ENCODE measurements around the gene PLD1.

DNA sequence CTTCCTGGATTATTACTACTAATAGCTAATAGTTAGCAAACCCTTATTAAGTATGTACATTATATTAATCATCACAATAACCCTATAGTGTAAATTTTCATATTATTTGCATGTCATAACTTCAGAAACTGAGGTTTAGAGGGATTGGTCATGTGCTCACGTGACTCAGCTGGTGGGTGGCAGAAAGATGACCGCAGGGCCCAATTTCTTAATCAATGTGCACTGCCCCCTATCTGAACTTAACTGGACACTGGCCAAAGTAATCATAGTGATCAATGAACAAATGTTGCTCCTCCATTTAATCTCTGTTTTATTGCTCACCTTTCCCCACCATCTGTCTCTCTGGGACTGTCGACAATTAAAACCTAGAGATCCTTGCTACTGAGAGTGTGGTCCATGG, 52.2 kb downstream of the PLD1 start:
- TF ChIP-seq RAD21 (IDR thresholded peaks at IDR 0.05) = peak in 1 of 2 donors; percentile 12
- TF ChIP-seq, protein P1, sequence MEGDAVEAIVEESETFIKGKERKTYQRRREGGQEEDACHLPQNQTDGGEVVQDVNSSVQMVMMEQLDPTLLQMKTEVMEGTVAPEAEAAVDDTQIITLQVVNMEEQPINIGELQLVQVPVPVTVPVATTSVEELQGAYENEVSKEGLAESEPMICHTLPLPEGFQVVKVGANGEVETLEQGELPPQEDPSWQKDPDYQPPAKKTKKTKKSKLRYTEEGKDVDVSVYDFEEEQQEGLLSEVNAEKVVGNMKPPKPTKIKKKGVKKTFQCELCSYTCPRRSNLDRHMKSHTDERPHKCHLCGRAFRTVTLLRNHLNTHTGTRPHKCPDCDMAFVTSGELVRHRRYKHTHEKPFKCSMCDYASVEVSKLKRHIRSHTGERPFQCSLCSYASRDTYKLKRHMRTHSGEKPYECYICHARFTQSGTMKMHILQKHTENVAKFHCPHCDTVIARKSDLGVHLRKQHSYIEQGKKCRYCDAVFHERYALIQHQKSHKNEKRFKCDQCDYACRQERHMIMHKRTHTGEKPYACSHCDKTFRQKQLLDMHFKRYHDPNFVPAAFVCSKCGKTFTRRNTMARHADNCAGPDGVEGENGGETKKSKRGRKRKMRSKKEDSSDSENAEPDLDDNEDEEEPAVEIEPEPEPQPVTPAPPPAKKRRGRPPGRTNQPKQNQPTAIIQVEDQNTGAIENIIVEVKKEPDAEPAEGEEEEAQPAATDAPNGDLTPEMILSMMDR (IDR thresholded peaks at IDR 0.05; ENCODE audit: low read depth, low read length, missing input control) = no peak
- TF ChIP-seq, protein P2, sequence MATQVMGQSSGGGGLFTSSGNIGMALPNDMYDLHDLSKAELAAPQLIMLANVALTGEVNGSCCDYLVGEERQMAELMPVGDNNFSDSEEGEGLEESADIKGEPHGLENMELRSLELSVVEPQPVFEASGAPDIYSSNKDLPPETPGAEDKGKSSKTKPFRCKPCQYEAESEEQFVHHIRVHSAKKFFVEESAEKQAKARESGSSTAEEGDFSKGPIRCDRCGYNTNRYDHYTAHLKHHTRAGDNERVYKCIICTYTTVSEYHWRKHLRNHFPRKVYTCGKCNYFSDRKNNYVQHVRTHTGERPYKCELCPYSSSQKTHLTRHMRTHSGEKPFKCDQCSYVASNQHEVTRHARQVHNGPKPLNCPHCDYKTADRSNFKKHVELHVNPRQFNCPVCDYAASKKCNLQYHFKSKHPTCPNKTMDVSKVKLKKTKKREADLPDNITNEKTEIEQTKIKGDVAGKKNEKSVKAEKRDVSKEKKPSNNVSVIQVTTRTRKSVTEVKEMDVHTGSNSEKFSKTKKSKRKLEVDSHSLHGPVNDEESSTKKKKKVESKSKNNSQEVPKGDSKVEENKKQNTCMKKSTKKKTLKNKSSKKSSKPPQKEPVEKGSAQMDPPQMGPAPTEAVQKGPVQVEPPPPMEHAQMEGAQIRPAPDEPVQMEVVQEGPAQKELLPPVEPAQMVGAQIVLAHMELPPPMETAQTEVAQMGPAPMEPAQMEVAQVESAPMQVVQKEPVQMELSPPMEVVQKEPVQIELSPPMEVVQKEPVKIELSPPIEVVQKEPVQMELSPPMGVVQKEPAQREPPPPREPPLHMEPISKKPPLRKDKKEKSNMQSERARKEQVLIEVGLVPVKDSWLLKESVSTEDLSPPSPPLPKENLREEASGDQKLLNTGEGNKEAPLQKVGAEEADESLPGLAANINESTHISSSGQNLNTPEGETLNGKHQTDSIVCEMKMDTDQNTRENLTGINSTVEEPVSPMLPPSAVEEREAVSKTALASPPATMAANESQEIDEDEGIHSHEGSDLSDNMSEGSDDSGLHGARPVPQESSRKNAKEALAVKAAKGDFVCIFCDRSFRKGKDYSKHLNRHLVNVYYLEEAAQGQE (IDR thresholded peaks at IDR 0.05) = no peak
- no peak for TF ChIP-seq TAF1 (conservative IDR thresholded peaks at IDR 0.05)
- TF ChIP-seq RXRA (IDR thresholded peaks at IDR 0.05) = peak in 1 of 2 donors; percentile 63
- TF ChIP-seq, protein P3, sequence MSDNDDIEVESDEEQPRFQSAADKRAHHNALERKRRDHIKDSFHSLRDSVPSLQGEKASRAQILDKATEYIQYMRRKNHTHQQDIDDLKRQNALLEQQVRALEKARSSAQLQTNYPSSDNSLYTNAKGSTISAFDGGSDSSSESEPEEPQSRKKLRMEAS (IDR thresholded peaks at IDR 0.05) = no peak
- TF ChIP-seq SP1 (IDR thresholded peaks at IDR 0.05) = no peak
- TF ChIP-seq FOXA2 (IDR thresholded peaks at IDR 0.05) = no peak
- no peak for TF ChIP-seq EGR1 (IDR thresholded peaks at IDR 0.05; ENCODE audit: low read depth in 2 of 2)
- no peak for TF ChIP-seq NR2F2 (IDR thresholded peaks at IDR 0.05)
- TF ChIP-seq, protein P4, sequence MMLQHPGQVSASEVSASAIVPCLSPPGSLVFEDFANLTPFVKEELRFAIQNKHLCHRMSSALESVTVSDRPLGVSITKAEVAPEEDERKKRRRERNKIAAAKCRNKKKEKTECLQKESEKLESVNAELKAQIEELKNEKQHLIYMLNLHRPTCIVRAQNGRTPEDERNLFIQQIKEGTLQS (IDR thresholded peaks at IDR 0.05) = no peak
- no peak for TF ChIP-seq FOXA1 (IDR thresholded peaks at IDR 0.05)
- no peak for TF ChIP-seq HNF4G (IDR thresholded peaks at IDR 0.05)
- TF ChIP-seq HNF4A (conservative IDR thresholded peaks at IDR 0.05) = no peak
